ENCODE data around the gene ANKRD28. TPM values are rescaled to one million over a fixed set of nuclear protein-coding genes. Genes with fewer than 3 reads are reported as not detected.
"Not testable (repeated sequence)": the region's sequence is repeated elsewhere in the genome, so short reads cannot be mapped to it uniquely, and the experiment has no call there.

Gene ANKRD28
- total RNA-seq, 1 donor from 2014 or later: 71.9 TPM

GRCh38 chr3:15745896-15746295, 51.9 kb downstream of the ANKRD28 start:
- intact Hi-C loops (cut with DNase I): not testable (repeated sequence)

GRCh38 chr3:15744176-15744575, 53.6 kb downstream of the ANKRD28 start:
- DNase-seq (ENCODE audit: low spot score) (no peak), ATAC-seq (no peak)
- intact Hi-C loops (cut with DNase I): no loop called here

More at GRCh38 chr3:15745896-15746295, 51.9 kb downstream of the ANKRD28 start:
- not testable (repeated sequence) for DNase-seq (ENCODE audit: low spot score); ATAC-seq

GRCh38 chr3:15743587-15744009, 54.2 kb downstream of the ANKRD28 start:
- no peak for ATAC-seq
- intact Hi-C loops (cut with DNase I): no loop called here
- no peak for DNase-seq (ENCODE audit: low spot score)

GRCh38 chr3:15742236-15742635, 55.5 kb downstream of the ANKRD28 start:
- intact Hi-C loops (cut with DNase I): not testable (repeated sequence)

GRCh38 chr3:15738616-15739005, 59.2 kb downstream of the ANKRD28 start:
- ATAC-seq; intact Hi-C loops (cut with DNase I); DNase-seq (ENCODE audit: low spot score): not testable (repeated sequence)

More at GRCh38 chr3:15742236-15742635, 55.5 kb downstream of the ANKRD28 start:
- ATAC-seq; DNase-seq (ENCODE audit: low spot score): not testable (repeated sequence)

- DNase-seq (ENCODE audit: low spot score): no peak
- intact Hi-C loops (cut with DNase I): no loop called here
- no peak for ATAC-seq
Measured at GRCh38 chr3:15731024-15731423, 66.8 kb downstream of the ANKRD28 start.

GRCh38 chr3:15728766-15729165, 69.0 kb downstream of the ANKRD28 start:
- ATAC-seq (no peak), DNase-seq (ENCODE audit: low spot score) (no peak)
- intact Hi-C loops (cut with DNase I): no loop called here

- peak; percentile 55 for ATAC-seq
- intact Hi-C loops (cut with DNase I): no loop called here
- DNase-seq (ENCODE audit: low spot score): no peak
Measured at GRCh38 chr3:15726881-15727280, 70.9 kb downstream of the ANKRD28 start.

- intact Hi-C loops (cut with DNase I): no loop called here
- ATAC-seq (no peak), DNase-seq (ENCODE audit: low spot score) (no peak)
Measured at GRCh38 chr3:15726043-15726442, 71.7 kb downstream of the ANKRD28 start.

GRCh38 chr3:15724446-15724845, 73.3 kb downstream of the ANKRD28 start:
- no peak for ATAC-seq
- intact Hi-C loops (cut with DNase I): no loop called here
- no peak for DNase-seq (ENCODE audit: low spot score)

- DNase-seq (ENCODE audit: low spot score): no peak
- ATAC-seq: no peak
- intact Hi-C loops (cut with DNase I): no loop called here
Measured at GRCh38 chr3:15723624-15723884, 74.2 kb downstream of the ANKRD28 start.

- ATAC-seq: no peak
- no peak for DNase-seq (ENCODE audit: low spot score)
- intact Hi-C loops (cut with DNase I): no loop called here
Measured at GRCh38 chr3:15722877-15723623, 74.7 kb downstream of the ANKRD28 start.

- ATAC-seq (no peak), DNase-seq (ENCODE audit: low spot score) (no peak)
- intact Hi-C loops (cut with DNase I): no loop called here
Measured at GRCh38 chr3:15716178-15716577, 81.6 kb downstream of the ANKRD28 start.

- no peak for ATAC-seq
- intact Hi-C loops (cut with DNase I): no loop called here
- no peak for DNase-seq (ENCODE audit: low spot score)
Measured at GRCh38 chr3:15714448-15714847, 83.3 kb downstream of the ANKRD28 start.

GRCh38 chr3:15713364-15713763, 84.4 kb downstream of the ANKRD28 start:
- no peak for ATAC-seq
- DNase-seq (ENCODE audit: low spot score): no peak
- intact Hi-C loops (cut with DNase I): no loop called here

- no peak for ATAC-seq
- no peak for DNase-seq (ENCODE audit: low spot score)
- intact Hi-C loops (cut with DNase I): no loop called here
Measured at GRCh38 chr3:15711281-15711680, 86.5 kb downstream of the ANKRD28 start.

- ATAC-seq (no peak), DNase-seq (ENCODE audit: low spot score) (no peak)
- intact Hi-C loops (cut with DNase I): no loop called here
Measured at GRCh38 chr3:15708882-15709677, 88.7 kb downstream of the ANKRD28 start.

- ATAC-seq (no peak), DNase-seq (ENCODE audit: low spot score) (no peak)
- intact Hi-C loops (cut with DNase I): no loop called here
Measured at GRCh38 chr3:15707779-15708178, 90.0 kb downstream of the ANKRD28 start.

GRCh38 chr3:15703346-15703745, 94.4 kb downstream of the ANKRD28 start:
- DNase-seq (ENCODE audit: low spot score) (no peak), ATAC-seq (no peak)
- intact Hi-C loops (cut with DNase I): no loop called here

- ATAC-seq: no peak
- intact Hi-C loops (cut with DNase I): no loop called here
Measured at GRCh38 chr3:15694628-15695027, 103.2 kb downstream of the ANKRD28 start.

More at GRCh38 chr3:15694628-15695027, 103.2 kb downstream of the ANKRD28 start:
- DNase-seq (ENCODE audit: low spot score): no peak

Measured in sciatic nerve (tissue), 2 donors.